SK-N-SH treated with all-trans-retinoic acid at 6 μM for 48 hours (cell line): ENCODE data around the gene TTK.

Experiments used
- ESRRG ChIP-seq: fragments of 250-450 bp; sonication (Bioruptor Pico); IDR thresholded peaks from 2 replicates; pipeline ENCODE4 v1.6.1; 2021; ENCODE audit warnings: mild to moderate bottlenecking
- ZNF565 ChIP-seq: fragments of 450-650 bp; formaldehyde crosslinking; conservative IDR thresholded peaks from 2 replicates; pipeline ENCODE4 v1.5.0; 2020; ENCODE audit warnings: low read depth, mild to moderate bottlenecking, moderate library complexity
- TF ChIP-seq, protein P1 (sequence below): fragments of 250-450 bp; sonication (Bioruptor Pico); IDR thresholded peaks from 2 replicates; pipeline ENCODE4 v1.8.0; 2020; ENCODE audit warnings: mild to moderate bottlenecking, moderate library complexity, borderline replicate concordance

DNA sequence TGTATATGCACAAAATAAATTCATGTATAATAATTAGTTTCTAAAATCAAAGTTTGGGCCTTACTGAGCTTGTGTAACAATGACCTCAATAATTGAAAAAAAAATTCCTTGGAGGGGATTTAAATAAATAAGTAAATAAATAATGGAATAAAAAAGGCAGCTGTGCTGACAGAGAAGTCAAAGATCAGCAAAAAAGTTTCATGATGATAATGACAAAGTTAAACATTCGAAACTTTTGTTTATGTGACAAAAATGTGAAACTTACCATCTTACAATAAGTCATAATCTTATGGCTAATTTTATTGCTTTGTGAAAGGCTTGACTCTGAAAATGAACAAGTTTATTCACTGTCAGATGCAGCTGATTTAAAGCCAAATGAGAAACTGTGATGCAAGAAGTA is 3.1 kb upstream of the TTK start:
- TF ChIP-seq ZNF565 (CRISPR knock-in tag) (no peak), ESRRG (CRISPR knock-in tag) (no peak)
- TF ChIP-seq, protein P1, sequence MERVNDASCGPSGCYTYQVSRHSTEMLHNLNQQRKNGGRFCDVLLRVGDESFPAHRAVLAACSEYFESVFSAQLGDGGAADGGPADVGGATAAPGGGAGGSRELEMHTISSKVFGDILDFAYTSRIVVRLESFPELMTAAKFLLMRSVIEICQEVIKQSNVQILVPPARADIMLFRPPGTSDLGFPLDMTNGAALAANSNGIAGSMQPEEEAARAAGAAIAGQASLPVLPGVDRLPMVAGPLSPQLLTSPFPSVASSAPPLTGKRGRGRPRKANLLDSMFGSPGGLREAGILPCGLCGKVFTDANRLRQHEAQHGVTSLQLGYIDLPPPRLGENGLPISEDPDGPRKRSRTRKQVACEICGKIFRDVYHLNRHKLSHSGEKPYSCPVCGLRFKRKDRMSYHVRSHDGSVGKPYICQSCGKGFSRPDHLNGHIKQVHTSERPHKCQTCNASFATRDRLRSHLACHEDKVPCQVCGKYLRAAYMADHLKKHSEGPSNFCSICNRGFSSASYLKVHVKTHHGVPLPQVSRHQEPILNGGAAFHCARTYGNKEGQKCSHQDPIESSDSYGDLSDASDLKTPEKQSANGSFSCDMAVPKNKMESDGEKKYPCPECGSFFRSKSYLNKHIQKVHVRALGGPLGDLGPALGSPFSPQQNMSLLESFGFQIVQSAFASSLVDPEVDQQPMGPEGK (CRISPR knock-in tag): no peak
